Measurements from ENCODE around the gene ERC2.

The ERC2 gene

DNA sequence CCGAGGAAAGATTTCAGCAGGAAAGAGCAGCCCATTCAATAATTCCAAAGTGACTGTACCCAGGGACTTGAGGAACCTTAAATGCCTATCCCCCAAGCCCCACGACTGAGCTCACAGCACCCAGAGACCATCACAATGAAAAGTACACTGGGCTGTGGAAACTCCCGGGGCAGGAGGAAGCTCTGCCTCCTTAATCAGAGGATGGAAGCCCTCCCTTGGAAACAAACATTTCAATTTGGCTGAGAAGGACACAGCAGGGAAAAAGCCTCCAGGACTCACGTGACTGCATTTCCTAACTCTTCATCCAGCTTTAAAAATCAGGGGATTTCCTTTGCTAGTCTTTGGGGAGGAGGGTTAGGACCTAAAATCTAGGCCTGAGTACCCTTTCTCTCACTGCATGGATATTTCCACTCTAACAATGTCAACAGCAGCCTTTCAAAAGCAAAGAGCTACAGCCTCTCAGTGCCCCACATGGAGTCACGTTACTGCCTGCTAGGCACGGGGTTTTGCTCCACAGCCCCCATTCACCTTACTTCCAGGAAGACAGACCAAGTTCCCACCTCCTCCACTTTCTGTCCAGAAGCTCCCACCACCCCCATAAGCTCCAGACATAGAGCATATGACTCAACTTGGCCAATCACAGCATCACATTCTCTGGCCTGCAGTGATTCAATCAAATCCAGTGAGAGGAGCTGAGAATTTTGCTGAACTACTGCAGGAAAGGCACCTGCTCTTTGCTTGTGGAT lies 912.2 kb downstream of the ERC2 start:
- DNase-seq (ENCODE audit: low spot score): no peak

DNA sequence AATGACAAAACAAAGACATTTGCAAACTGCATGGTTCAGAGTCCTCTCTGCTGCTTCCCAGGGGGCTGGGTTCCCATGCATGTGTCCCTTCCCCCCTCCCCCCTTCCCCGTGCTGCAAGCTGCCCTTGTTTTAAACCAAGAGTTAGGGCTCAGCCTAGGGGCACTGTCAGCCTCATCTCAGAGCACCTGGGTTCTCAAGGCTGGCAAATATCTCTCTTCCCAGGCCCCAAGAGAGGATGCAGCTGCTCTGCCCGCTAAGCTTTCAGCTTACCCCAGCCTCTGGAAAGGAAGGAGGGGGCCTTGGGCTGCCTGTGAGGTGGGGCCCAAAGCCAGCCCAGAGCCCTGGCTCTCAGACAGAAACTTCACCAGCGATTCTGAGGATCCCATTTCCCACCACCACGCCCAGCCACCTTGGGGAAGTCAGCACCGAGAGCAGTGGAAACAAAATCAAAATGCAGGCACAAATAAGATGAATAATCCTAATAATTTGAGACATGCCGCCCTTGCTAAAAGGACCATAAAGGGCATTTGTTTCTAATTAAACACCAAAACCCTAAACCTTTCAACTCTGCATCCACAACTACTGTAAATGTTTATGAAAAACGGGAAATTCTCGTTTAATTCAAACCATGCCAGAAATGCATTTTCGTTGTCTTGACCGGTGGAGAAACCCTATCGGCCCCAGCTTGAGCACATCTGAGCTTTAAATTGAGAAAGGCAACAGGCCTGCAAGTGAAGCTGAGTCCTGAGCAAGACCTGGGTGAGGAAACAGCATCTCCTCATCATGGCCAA lies 913.4 kb downstream of the ERC2 start:
- DNase-seq (ENCODE audit: low spot score): no peak

- no peak for DNase-seq (ENCODE audit: low spot score)
Measured at GRCh38 chr3:55551644-55552043, 916.6 kb downstream of the ERC2 start.

- DNase-seq (ENCODE audit: low spot score): no peak
Measured at GRCh38 chr3:55549177-55549576, 919.1 kb downstream of the ERC2 start.

- DNase-seq (ENCODE audit: low spot score): no peak
Measured at GRCh38 chr3:55546866-55547669, 921.2 kb downstream of the ERC2 start.

DNA sequence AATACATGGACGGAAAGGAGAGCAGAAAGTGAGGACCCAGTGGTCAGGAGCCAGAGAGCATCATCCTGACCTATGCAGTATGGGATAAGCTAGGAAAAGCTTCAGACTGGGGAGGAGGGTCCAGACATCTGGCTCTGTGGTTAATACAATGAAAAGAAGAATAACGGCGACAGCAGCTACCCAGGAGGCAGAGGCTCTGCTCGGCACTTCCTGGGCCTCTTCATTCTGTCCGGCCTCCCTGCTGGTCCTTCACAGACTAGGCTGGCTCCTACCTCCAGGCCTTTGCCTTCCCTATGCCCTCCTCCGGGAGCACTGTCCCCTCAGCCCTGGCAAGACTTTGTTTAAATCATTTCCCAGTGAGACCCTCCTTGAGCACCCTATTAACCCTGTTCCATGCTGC lies 922.3 kb downstream of the ERC2 start:
- no peak for DNase-seq (ENCODE audit: low spot score)

DNA sequence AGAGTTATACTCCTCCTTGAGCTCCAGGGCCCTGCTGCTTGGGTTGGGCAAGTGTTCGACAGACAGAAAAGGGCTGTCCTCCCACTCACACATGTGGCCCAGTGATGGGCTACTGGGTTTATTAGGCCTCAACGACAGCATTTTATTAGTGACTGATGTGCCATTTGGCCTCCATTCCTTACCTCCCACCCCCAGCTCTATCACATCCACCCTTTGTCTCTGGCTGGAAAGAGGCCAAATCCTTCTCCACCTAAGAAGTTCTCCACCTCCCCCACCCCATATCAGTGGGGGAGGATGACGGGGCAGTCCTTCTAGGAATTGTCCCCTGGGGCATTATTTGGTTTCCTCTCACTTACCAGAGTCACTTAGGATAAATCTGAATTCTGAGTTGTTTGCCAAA lies 924.0 kb downstream of the ERC2 start:
- DNase-seq (ENCODE audit: low spot score): no peak

- no peak for DNase-seq (ENCODE audit: low spot score)
Measured at GRCh38 chr3:55543181-55543614, 925.1 kb downstream of the ERC2 start.

GRCh38 chr3:55541456-55541855 lies 926.8 kb downstream of the ERC2 start:
- no peak for DNase-seq (ENCODE audit: low spot score)

DNA sequence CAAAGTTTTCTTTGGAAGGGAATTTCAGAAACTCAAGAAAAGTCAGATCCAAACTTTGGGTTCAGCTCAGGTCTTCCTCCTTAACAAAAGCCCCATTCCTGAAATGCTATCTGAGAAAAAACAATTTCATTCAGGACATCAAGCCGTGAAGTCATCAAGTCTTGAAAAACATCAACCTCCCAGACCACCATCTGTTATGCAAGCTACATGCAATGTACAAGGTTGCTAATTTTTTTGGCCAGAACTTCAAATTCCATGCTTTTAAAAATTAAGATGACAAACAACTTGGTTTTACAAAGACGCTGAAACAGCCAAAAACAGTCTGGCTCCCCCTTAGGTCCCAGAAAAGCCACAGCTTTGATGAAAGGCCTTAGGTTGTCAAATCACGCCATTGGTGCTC lies 927.3 kb downstream of the ERC2 start:
- DNase-seq (ENCODE audit: low spot score): no peak

- DNase-seq (ENCODE audit: low spot score): no peak
Measured at GRCh38 chr3:55540579-55540978, 927.7 kb downstream of the ERC2 start.

GRCh38 chr3:55538158-55538557 lies 930.1 kb downstream of the ERC2 start:
- DNase-seq (ENCODE audit: low spot score): no peak

- DNase-seq (ENCODE audit: low spot score): no peak
Measured at GRCh38 chr3:55537563-55537962, 930.7 kb downstream of the ERC2 start.

- no peak for DNase-seq (ENCODE audit: low spot score)
Measured at GRCh38 chr3:55537129-55537528, 931.1 kb downstream of the ERC2 start.

DNA sequence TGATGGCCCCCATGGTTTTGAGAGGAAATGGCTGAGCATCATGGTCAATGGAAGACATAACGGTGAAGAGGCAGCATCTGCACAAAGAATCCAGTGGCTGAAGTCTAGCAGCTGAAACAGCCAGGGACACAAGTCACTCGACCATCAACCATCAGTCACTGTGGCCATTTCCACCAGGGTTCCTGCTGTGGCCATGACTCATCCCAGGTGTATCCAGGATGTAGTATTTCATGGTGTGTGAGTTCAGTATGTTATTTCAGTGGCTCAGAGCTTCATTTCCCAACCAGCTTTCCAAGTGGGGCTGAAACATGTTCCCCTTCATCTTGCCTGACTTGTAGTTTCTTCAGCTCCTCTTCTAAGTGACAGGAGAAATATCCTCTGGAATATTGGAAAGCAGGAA lies 933.4 kb downstream of the ERC2 start:
- DNase-seq (ENCODE audit: low spot score): no peak

DNA sequence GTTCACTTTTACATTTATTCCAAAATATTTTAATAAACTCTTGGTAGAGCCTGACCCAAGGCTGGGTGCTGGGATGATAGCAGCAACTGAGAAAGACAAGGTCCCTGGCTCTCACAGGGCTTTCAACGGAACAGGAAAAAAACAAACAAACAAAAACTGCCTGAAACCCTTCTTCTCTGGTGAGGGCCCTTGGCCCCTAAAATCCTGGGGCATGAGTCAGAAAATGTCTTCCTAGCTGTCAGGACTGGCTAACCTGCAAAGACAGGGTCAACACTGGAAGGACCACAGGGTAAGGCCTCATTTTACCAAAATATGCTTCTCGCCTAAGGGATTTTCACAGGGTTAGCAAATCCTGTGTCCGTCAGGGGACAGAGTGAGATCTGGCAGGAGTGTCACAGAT lies 935.5 kb downstream of the ERC2 start:
- DNase-seq (ENCODE audit: low spot score): no peak

DNA sequence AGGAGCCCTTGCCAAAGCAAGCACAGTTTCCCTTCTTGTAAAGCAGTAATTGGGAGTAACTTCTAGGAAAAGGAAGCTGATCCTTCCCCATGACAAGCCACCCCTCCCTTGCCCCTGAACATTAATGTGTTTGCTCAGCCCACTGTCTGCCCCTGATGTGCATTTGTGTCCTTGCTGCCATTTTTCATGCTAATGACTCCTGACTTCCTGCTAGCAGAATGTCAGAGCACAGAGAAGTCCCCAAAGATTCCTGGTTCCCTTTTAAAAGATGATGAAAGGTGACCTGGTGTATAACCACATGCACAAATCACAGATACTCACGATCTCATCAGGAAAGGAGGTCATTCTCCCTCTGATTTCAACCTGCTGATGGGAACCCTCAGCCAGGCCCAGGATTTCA lies 936.9 kb downstream of the ERC2 start:
- DNase-seq (ENCODE audit: low spot score): no peak

DNA sequence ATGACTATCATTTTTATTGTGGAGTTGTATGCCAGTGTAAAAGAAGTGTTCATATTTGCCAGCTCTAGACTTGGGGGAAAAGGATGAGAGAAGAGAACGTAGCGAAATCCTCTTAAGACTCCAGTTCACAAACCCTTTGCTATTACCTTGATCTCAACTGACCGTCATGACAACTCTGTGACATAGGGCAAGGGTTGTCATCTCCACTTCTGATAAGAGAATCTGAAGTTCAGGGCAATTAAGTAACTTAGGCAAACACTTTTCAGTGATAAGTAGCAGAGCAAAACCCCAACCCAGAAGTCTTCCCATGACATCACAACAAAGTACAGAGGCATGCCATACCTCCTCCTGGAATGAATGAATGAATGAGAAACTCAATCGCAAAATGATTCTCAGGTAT lies 940.9 kb downstream of the ERC2 start:
- no peak for DNase-seq (ENCODE audit: low spot score)

- no peak for DNase-seq (ENCODE audit: low spot score)
Measured at GRCh38 chr3:55526332-55527030, 941.8 kb downstream of the ERC2 start.

DNA sequence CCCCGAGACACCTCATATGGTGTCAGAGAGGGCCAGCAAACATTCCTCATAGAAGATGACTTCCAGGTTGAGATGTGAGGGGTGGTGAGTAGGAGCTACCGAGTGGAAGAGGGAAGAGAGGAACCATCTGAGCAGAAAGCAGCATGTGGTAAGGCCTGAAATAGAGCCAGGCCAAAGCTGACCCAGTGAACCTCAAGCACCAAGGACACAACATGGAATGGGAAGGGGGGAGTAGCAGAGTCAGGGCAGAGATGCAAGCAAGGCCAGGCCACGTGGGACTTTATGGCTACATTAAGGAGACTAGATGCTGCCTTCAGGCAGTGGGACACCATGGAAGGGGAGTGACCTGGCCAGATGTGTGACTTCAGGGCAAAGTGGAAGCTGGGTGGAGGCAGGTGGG lies 942.8 kb downstream of the ERC2 start:
- no peak for DNase-seq (ENCODE audit: low spot score)

DNA sequence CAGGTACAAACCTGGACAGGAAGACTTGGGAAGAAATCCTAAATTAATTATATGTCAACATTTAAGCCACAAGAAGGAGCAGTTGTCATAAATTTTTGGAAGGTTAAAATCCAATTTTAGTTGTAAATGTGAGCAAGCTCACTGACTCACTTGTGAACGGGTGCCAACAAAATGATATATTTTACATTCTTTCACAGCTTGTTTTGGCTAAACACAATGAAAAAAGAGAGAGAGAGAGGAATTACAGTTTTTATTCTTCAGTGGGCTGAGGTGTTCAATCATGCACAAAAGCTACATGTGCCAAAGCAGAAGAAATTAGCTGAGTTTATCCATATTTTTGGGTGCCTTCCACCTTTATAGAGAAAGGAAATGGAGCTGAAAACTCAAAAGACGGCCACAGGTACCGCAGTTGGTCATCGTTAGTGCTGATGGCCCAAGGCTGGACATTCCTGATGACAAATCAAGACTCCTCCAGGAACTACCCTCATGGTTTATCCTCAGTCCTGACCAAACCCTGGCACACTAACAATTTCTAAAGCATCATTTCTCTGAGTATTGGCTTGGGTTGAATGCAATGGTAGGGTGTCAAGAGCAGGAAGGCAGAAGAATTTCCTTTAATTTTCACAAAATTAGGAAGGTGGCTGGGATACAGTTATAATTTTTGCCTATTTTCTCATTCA lies 943.6 kb downstream of the ERC2 start:
- DNase-seq (ENCODE audit: low spot score): no peak

GRCh38 chr3:55523471-55523870 lies 944.8 kb downstream of the ERC2 start:
- DNase-seq (ENCODE audit: low spot score): no peak

Measured in AG08396 (cell line).